Mucosa of rectum (tissue), 2 donors: ENCODE measurements around the gene GLB1L.

ENCODE experiments used
- H3K27ac ChIP-seq, 2 donors: one replicate each; pipeline ENCODE4 v1.7.0; 2013; ENCODE audit warnings: inconsistent platforms in 2 of 2, low read depth in 2 of 2, low read length in 2 of 2
- H3K27me3 ChIP-seq, 2 donors: one replicate each; pipeline ENCODE4 v1.7.0; 2013; ENCODE audit warnings: low read length in 2 of 2; ENCODE audit not compliant: control insufficient read depth in 2 of 2, insufficient read depth in 2 of 2
- H3K36me3 ChIP-seq, 2 donors: one replicate each; pipeline ENCODE4 v1.7.0; 2013; ENCODE audit warnings: low read length in 2 of 2; ENCODE audit not compliant: control insufficient read depth in 2 of 2, insufficient read depth in 2 of 2
- H3K4me1 ChIP-seq, 2 donors: one replicate each; pipeline ENCODE4 v1.7.0; 2013; ENCODE audit warnings: low read length in 2 of 2, mild to moderate bottlenecking in 1 of 2; ENCODE audit not compliant: control insufficient read depth in 2 of 2, insufficient read depth in 2 of 2
- H3K4me3 ChIP-seq, 2 donors: one replicate each; pipeline ENCODE4 v1.7.0; 2013; ENCODE audit warnings: low read length in 2 of 2
- H3K9ac ChIP-seq, 2 donors: one replicate each; pipeline ENCODE4 v1.7.0; 2013; ENCODE audit warnings: low read length in 2 of 2, low read depth in 1 of 2, mild to moderate bottlenecking in 1 of 2
- H3K9me3 ChIP-seq, 2 donors: one replicate each; pipeline ENCODE4 v1.7.0; 2013; ENCODE audit warnings: low read length in 2 of 2; ENCODE audit not compliant: control insufficient read depth in 2 of 2
- donor health status: healthy.
- donor health status: Normal muscosa, but diverticular disease.

Gene GLB1L

DNA sequence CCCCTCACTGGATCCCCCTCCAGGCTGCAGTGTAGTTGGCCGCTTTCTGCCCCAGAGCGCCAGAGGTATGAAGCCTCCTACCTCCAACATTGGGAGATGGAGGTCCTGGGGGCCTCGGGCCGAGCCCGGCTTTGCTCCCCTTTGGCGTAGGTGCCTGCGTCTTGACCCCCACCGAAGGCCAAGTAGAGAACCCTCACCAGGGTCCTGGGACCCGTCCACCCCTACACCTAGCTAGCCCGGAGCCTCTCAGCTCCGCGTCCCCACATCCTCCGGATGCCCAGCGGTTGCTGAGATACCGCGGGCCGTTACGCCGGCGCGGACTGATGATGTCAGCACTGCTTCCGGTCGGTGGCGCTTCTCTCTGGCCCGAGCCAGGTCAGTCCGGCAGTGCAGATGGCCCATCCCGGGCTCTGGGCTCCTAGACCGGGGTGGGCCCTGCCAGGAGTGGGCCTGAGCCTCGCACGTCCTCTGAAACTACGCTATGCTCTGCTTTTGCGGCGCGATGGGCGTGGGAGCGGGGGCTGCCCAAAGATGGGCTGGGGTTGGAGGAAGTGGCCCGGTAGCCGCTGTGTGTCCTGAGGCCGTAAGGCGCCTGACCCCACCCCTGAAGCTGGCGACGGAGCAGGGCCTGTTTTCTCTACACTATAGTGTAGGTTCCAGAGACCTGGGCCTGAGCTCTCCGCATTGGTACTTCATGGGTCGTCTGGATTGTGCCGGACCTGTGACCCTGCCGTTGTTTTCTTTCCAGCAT lies at the start of gene GLB1L, which contains the start of gene STK16:
Gene GLB1L, minus strand, starts transcription at position 297 of the 751 bp plus-strand sequence. CDS start 1,871 bp downstream, outside the sequence.
Gene STK16, plus strand, starts transcription at position 332 of the 751 bp plus-strand sequence. CDS start 521 bp downstream, outside the sequence.
- H3K36me3 ChIP-seq = peaks cover 9 to 22% of the 10 kb centered on the region in 2 donors
- H3K4me3 ChIP-seq = peak within 1 kb of the TSS; percentile 82 to 88
- peak within 1 kb of the TSS; percentile 90 to 94 for H3K27ac ChIP-seq
- peaks cover 50 to 58% of the 10 kb centered on the region in 2 donors for H3K4me1 ChIP-seq
- no peaks in the 10 kb centered on the region for H3K27me3 ChIP-seq
- H3K9ac ChIP-seq = peak within 1 kb of the TSS; percentile 90 to 97
- no peaks in the 10 kb centered on the region for H3K9me3 ChIP-seq

DNA sequence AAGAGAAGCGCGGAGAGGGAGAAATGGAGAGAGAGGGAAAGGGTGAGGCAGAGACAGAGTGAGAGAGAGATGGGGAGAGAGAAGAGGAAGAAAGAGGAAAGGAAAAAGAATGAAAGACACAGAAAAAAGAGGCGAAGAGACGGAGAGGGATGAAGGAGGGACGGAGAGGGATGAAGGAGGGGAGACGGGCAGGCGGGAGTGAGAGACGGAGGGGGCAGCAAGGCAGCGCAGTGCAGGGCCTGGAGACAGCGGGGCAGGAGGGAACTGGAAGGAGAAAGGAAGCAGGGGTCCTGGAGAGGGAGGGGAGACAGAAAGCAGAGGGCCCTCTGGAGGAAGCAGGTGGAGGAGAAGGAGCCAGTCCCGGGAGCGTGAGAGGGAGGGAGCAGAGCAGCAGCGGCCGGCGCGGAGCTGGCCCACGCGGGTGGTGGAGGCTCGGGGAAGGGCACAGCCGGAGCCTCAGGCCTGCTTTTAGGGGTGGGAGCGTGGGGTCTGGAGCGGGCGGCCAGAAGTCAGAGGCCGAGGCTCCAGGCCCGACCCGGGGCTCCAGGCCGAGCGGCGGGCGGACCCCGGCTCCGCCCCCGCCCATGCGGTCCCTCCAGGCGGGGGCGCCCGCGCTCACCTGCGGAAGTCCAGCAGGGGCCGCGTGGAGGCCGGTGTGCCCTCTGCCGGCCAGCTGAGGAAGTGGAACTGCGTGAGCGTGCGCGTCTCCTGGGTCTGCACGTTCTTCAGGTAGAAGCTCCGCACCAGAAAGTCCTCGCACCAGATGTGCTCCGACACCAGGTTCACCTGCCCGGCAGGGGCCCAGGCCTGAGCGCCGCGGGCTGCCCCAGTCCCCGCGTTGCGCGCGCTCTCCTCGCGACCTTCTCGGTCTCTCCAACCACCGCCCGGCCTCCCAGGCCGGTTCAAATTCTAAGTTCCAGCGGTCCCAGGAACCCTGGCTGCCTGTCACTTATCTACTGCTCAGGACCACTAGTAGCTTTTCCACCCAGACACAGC lies 49.4 kb upstream of the GLB1L start:
- H3K36me3 ChIP-seq = no peaks in the 10 kb centered on the region
- H3K4me1 ChIP-seq = peaks cover 0 to 9% of the 10 kb centered on the region in 2 donors
- no peaks in the 10 kb centered on the region for H3K9me3 ChIP-seq
- peak overlapping the region; percentile 65 to 82 for H3K9ac ChIP-seq
- peaks cover 0 to 4% of the 10 kb centered on the region in 2 donors for H3K27me3 ChIP-seq
- H3K27ac ChIP-seq = peak overlapping the region; percentile 6 to 38
- H3K4me3 ChIP-seq = peak overlapping the region; percentile 70 to 73

DNA sequence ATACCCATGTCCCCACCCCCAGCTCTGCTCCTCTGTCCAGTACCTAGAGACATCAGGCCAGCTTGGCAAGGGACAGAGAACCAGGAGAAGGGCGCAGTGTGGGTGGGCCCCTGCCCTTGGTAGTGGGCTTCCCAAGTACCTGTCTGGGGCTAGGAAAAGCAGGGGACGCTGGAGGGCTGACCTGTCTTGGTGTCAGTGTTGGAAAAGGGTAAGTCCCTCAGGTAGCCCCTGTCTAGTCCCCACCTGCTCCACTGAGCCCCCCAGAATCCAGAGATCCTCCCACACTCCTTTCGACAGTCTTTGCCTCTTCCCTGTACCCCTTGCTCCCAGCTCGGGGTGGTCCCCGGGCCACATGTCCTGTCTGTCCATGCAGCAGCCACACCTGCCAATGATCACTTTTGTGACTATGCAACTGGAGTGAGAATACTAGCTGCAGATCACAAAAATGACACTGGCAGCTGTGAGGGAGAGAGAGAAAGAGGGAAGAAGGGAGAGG lies 48.5 kb upstream of the GLB1L start:
- Histone ChIP-seq H3K4me3 (no peak overlapping the region), H3K36me3 (no peaks in the 10 kb centered on the region), H3K9me3 (no peaks in the 10 kb centered on the region), H3K27ac (no peak overlapping the region), H3K27me3 (peaks cover 0 to 4% of the 10 kb centered on the region in 2 donors), H3K9ac (no peak overlapping the region), H3K4me1 (peaks cover 0 to 6% of the 10 kb centered on the region in 2 donors)

DNA sequence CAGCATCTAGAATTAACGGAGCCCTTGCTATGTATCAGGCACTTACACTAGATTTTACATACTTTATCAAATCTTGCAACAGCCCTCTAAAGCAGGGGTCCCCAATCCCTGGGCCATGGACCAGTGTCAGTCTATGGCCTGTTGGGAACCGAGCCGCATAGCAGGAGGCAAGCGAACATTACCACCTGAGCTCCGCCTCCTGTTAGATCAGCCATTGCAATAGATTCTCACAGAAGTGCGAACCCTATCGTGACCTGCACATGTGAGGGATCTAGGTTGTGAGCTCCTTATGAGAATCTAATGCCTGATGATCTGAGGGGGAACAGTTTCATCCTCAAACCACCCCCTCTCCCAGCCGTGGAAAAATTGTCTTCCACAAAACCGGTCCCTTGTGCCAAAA lies 47.4 kb upstream of the GLB1L start:
- peaks cover 0 to 2% of the 10 kb centered on the region in 2 donors for H3K27me3 ChIP-seq
- no peak overlapping the region for H3K9ac ChIP-seq
- H3K4me1 ChIP-seq = peaks cover 0 to 5% of the 10 kb centered on the region in 2 donors
- no peaks in the 10 kb centered on the region for H3K9me3 ChIP-seq
- H3K4me3 ChIP-seq = no peak overlapping the region
- no peaks in the 10 kb centered on the region for H3K36me3 ChIP-seq
- no peak overlapping the region for H3K27ac ChIP-seq

DNA sequence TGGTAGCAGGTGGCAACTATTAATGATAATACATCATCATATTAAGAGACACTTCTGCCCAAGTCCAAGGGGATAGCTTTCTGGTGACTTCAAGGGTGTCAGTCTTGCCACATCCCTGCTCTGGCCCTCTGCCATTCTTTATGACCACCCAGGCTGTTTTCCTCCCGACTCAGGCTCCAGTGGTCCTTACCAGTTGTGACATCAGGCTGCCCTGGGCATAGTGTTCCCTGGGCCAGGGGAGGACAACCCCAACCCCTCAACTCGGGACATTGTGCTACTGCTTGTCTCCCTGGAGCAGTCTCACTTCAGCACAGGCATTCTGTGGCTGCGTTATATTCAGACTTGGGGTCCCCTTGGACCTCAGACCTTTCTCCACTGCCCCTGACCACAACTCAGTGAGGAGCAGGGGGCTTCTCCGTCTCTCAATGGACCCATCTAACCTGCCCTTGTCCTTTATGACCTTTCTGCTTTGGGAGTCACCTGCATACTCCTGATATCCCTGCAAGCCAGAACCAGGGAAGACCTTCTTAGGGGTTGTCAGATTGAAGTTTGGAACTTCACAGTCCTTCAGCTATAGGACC lies 46.8 kb upstream of the GLB1L start:
- H3K36me3 ChIP-seq = no peaks in the 10 kb centered on the region
- no peak overlapping the region for H3K9ac ChIP-seq
- H3K4me3 ChIP-seq = no peak overlapping the region
- peaks cover 0 to 5% of the 10 kb centered on the region in 2 donors for H3K4me1 ChIP-seq
- H3K27me3 ChIP-seq = peaks cover 0 to 2% of the 10 kb centered on the region in 2 donors
- H3K27ac ChIP-seq = no peak overlapping the region
- H3K9me3 ChIP-seq = no peaks in the 10 kb centered on the region

DNA sequence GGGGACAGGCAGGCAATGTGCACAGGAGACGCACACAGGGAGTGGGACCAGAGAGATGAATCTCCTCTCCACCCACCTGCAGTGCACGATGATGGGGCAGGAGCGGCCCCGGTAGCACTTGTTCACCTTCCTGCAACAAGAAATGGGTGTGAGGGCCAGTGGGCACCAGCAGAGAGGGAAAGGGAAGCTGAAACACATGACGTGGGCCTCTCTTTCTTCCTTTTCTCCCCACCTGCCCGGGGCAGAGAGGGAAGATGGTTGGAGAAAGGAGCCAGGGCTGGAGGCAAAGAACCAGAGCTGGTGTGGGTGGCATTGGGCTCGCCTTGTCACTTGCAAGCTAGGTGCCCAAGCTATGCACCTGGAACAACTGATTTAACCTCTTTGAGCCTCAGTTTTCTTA lies 46.1 kb upstream of the GLB1L start:
- H3K27me3 ChIP-seq = peaks cover 0 to 2% of the 10 kb centered on the region in 2 donors
- H3K9me3 ChIP-seq = no peaks in the 10 kb centered on the region
- H3K9ac ChIP-seq = no peak overlapping the region
- peaks cover 0 to 5% of the 10 kb centered on the region in 2 donors for H3K4me1 ChIP-seq
- no peak overlapping the region for H3K27ac ChIP-seq
- H3K4me3 ChIP-seq = no peak overlapping the region
- no peaks in the 10 kb centered on the region for H3K36me3 ChIP-seq

DNA sequence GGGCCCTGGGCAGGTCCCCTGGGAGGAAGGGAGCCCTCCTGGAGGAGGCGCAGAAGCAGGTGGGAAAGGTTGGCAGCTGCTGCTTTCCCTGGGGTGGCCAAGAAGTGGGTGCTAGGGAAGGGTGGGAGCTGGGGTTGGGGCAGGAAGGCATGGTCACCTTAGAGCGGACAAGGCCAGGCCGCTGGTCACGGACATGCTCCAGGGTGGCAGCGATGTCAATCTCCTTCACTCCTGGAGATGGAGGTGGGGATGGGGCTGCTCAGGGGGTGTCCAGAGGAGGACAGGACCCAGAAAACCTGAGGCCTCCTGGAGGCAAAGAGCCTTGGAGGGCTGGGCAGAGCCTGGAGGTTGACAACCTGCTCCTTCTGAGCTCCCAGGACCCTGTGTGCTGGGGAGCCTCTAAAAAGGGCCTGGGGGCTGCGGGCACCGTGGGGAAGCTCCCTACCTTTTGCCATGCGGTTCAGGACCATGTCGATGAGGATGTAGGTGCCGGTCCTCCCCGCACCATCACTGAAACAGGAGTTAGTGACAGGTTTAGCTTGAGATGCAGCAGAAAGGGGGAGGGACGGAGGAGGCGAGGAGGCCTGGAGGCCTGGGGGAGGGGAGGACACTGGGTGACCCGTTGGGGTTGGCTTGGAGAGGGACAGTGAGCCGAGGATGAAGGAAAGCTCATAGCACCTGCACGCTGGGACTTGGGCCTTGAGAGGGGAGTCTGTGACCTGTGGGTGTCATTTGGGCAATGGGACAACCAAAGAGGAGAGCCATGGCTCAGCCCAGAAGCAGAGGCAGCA lies 45.3 kb upstream of the GLB1L start:
- Histone ChIP-seq H3K9me3 (no peaks in the 10 kb centered on the region), H3K27ac (no peak overlapping the region), H3K9ac (no peak overlapping the region), H3K27me3 (no peaks in the 10 kb centered on the region), H3K36me3 (peaks cover 0 to 2% of the 10 kb centered on the region in 2 donors), H3K4me3 (no peak overlapping the region), H3K4me1 (peaks cover 0 to 5% of the 10 kb centered on the region in 2 donors)

DNA sequence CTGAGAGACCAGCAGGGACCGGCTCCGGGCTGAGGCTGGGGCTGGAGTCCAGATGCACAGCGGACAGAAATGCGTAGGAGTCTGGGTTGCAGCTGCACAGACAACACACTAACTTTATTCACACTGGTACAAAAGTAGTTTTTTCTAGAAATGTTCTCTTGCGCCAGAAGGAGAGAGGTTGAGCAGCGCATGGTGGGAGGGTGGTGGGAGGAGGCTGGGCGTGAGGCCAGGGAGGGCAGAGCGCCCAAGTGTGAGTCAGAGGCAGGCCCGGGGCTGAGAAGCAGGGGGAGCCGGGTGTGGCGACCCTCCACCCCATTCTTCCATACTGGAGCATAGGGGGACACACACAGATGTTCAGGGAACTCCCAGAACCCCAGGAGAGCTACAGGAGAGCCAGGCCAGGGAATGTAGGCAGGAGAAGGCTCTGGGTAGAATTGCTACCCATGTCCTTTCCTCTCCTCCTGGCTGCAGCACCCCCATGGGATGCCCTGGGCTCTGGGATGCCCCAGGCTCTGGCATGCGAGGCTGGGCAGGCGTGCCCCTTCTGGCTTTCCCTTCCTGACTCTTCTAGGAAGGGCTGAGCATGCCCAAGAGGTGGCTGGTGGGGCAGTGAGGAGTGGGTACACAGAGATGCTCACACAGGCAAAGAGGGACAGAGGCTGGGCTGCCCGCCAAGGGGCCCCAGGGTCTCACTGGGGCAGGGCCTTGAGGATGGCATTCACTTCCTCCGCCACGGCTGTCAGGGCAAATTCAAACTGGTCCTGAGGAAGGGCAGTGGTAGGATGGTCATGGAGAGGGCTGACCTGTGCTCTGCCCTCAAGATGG lies 44.5 kb upstream of the GLB1L start:
- no peaks in the 10 kb centered on the region for H3K27me3 ChIP-seq
- peaks cover 0 to 6% of the 10 kb centered on the region in 2 donors for H3K36me3 ChIP-seq
- no peaks in the 10 kb centered on the region for H3K9me3 ChIP-seq
- no peak overlapping the region for H3K4me3 ChIP-seq
- H3K4me1 ChIP-seq = peaks cover 0 to 5% of the 10 kb centered on the region in 2 donors
- no peak overlapping the region for H3K9ac ChIP-seq
- H3K27ac ChIP-seq = no peak overlapping the region
